SK-N-MC (cell line): ENCODE data around the gene MEX3B.

Experiments
- DNase-seq: peaks from one replicate; pipeline ENCODE4 v3.0.0-alpha.2; 2011; ENCODE audit warnings: low read depth, low spot score
- H3K27ac ChIP-seq: fragments of 200-600 bp; sonication (generic); 2 replicates; pipeline ENCODE4 v1.5.1; 2016; ENCODE audit warnings: mixed run types
- H3K36me3 ChIP-seq: fragments of 200-600 bp; sonication (generic); 2 replicates; pipeline ENCODE4 v1.6.1; 2017; ENCODE audit warnings: antibody characterized with exemption, low read length, mixed read lengths; ENCODE audit not compliant: insufficient read depth
- H3K4me3 ChIP-seq: fragments of 200-600 bp; sonication (generic); 2 replicates; pipeline ENCODE4 v1.5.1; 2016
- H3K9ac ChIP-seq: fragments of 200-600 bp; sonication (generic); 2 replicates; pipeline ENCODE4 v1.8.0; 2017; ENCODE audit warnings: mixed run types, mixed read lengths; ENCODE audit not compliant: insufficient read length
- H3K9me3 ChIP-seq: fragments of 200-600 bp; sonication (generic); 2 replicates; pipeline ENCODE4 v1.6.1; 2017; ENCODE audit warnings: low read depth, mild to moderate bottlenecking, antibody characterized with exemption, low read length, moderate library complexity, mixed read lengths
- EZH2 ChIP-seq: fragments of 200-600 bp; sonication (generic); IDR thresholded peaks from one replicate; pipeline ENCODE4 v1.6.1; 2017; ENCODE audit warnings: antibody characterized with exemption
- FOXP2 ChIP-seq: optimal IDR thresholded peaks from 2 replicates; pipeline ENCODE3; 2011; ENCODE audit warnings: mild to moderate bottlenecking, moderate library complexity; ENCODE audit not compliant: insufficient read depth; ENCODE audit errors: extremely low read length, control extremely low read depth
- POLR2AphosphoS5 ChIP-seq: IDR thresholded peaks from 2 replicates; pipeline ENCODE4 v1.6.1; 2012; ENCODE audit warnings: mild to moderate bottlenecking, low read depth, low read length, borderline replicate concordance

MEX3B gene

GRCh38 chr15:81992523-81992922 is 53.3 kb downstream of the MEX3B start:
- no peak overlapping the region for H3K4me3 ChIP-seq
- TF ChIP-seq FOXP2, result no peak
- TF ChIP-seq POLR2AphosphoS5, result no peak
- TF ChIP-seq EZH2, result no peak

More at GRCh38 chr15:81992523-81992922, 53.3 kb downstream of the MEX3B start:
- Histone ChIP-seq H3K9me3 (no peaks in the 10 kb centered on the region), H3K9ac (no peak overlapping the region), H3K27ac (no peak overlapping the region), H3K36me3 (no peaks in the 10 kb centered on the region)
- no peak for DNase-seq
